Pancreas (tissue), 10 donors: ENCODE results near the gene MRTFB. TPM values are rescaled to one million over a fixed set of nuclear protein-coding genes. Genes with fewer than 3 reads are reported as not detected.

Experiments
- ATAC-seq, 4 donors: fragments of 200-7000 bp; cut with Tn5 transposase; one replicate each; pipeline versions ENCODE4 v1.8.0 to v1.9.1; 2020; ENCODE audit warnings: mild to moderate bottlenecking in 4 of 4, moderate library complexity in 4 of 4
- DNase-seq, 6 donors: peaks; one replicate each; pipeline ENCODE4 v3.0.0-alpha.2; 2020
- FAIRE-seq: peaks from 2 replicates; lab custom pipeline; 2012; peaks lifted over from hg19 to GRCh38; lab: Jason Lieb, UNC
- H3K27ac ChIP-seq, 4 donors: fragments of 200-600 bp; sonication (generic); 1 replicate in 3 of 4; 2 replicates in 1 of 4; pipeline versions ENCODE4 v1.5.0 to v1.8.0; 2020
- H3K27me3 ChIP-seq, 4 donors: fragments of 200-600 bp; one replicate each; pipeline ENCODE4 v1.8.0; 2021
- H3K36me3 ChIP-seq, 3 donors: fragments of 200-600 bp; sonication (generic) in 1 of 3; one replicate each; pipeline versions ENCODE4 v1.5.0 to v1.8.0; 2020 to 2021
- H3K4me1 ChIP-seq, 3 donors: fragments of 200-600 bp; one replicate each; pipeline ENCODE4 v1.8.0; 2021
- H3K4me3 ChIP-seq, 4 donors: fragments of 200-600 bp; sonication (generic) in 2 of 4; one replicate each; pipeline versions ENCODE4 v1.5.0 to v1.8.0; 2020 to 2021
- H3K9me3 ChIP-seq, 4 donors: fragments of 200-600 bp; one replicate each; pipeline ENCODE4 v1.8.0; 2021
- CTCF ChIP-seq, 4 donors: fragments of 200-600 bp; sonication (generic) in 3 of 4; IDR thresholded peaks; one replicate each; pipeline versions ENCODE4 v1.5.0 to v1.8.0; 2021; ENCODE audit warnings: antibody characterized with exemption in 4 of 4
- WGBS, 2 donors: extraction: QIAGEN DNeasy Blood & Tissue Kit; methylation state at CpG; one replicate each; pipeline ENCODE4 v1.1.7; 2013; 5-methylcytosine and 5-hydroxymethylcytosine counted together
- intact Hi-C, 3 donors: fragments of 100-400 bp; cut with DNase I; formaldehyde crosslinking; loops; one replicate each; pipeline versions ENCODE4 v1.11.1 to v1.14.2; 2022
- polyA plus RNA-seq, 2 donors: library from polyadenylated mRNA; stranded (reverse); fragments of 200-250 nt; gene quantifications; one replicate each; pipeline ENCODE4 v1.2.3, GENCODE V29; 2013
- total RNA-seq, 6 donors: library from RNA; stranded (reverse); fragmentation: NEBNext Ultra II Directional in 4 of 6; extraction: Animal tissue kit (Norgen Biotek cat#: 25700) in 4 of 6; gene quantifications; one replicate each; pipeline versions ENCODE4 v1.2.1 to v1.2.4, GENCODE V29; 2021 to 2023
- donor health status: healthy with polysubstance abuse.
- donor health status: DM: no; HTN: no; CAD: no; lungs with moderate emphysema.
- donor health status: DM: no; HTN: no; CAD: no.
- donor health status: control.
- donor health status: control.
- donor health status: Bipolar disorder and iron deficiency.
- donor health status: DM: yes; HTN: yes; CAD: no.
- donor health status: DM: no; HTN: no; CAD: no.
- donor health status: DM: no; HTN: no; CAD: no.
- donor health status: DM: yes; HTN: yes; CAD: no.

Gene MRTFB
- total and polyA plus RNA-seq, 8 donors = 8.7 to 36.6 (median 24.4) TPM

- no peak for FAIRE-seq
- Histone ChIP-seq H3K4me1 (peaks cover 0 to 17% (median 4%) of the 10 kb centered on the region in 3 donors), H3K36me3 (no peaks in the 10 kb centered on the region), H3K9me3 (no peaks in the 10 kb centered on the region), H3K27ac (peak overlapping the region in 2 of 4 donors; percentile 30 to 50), H3K27me3 (no peaks in the 10 kb centered on the region), H3K4me3 (no peak overlapping the region)
- ATAC-seq = peak; percentile 48 to 59 (median 50)
- WGBS, 2 donors = 22 to 30% methylated on average over 4 of the region's 4 CpGs
- no peak for TF ChIP-seq CTCF (IDR thresholded peaks at IDR 0.05)
- intact Hi-C loops = no loop called here
- DNase-seq = no peak
Measured at GRCh38 chr16:14131774-14132695, 60.9 kb downstream of the MRTFB start.

- Histone ChIP-seq H3K27me3 (no peaks in the 10 kb centered on the region), H3K4me1 (peaks cover 0 to 17% (median 4%) of the 10 kb centered on the region in 3 donors), H3K27ac (peak overlapping the region in 2 of 4 donors; percentile 30 to 50), H3K4me3 (no peak overlapping the region), H3K9me3 (no peaks in the 10 kb centered on the region), H3K36me3 (no peaks in the 10 kb centered on the region)
- DNase-seq (no peak), FAIRE-seq (no peak), ATAC-seq (peak in 3 of 4 donors; percentile 47 to 64 (median 56))
- TF ChIP-seq CTCF (IDR thresholded peaks at IDR 0.05) = no peak
- WGBS, 2 donors = 65 to 69% methylated on average over 4 of the region's 4 CpGs
- intact Hi-C loops = no loop called here
Measured at GRCh38 chr16:14132696-14133048, 61.6 kb downstream of the MRTFB start.

- no peak overlapping the region for H3K4me3 ChIP-seq
- no peaks in the 10 kb centered on the region for H3K36me3 ChIP-seq
- intact Hi-C loops = no loop called here
- no peaks in the 10 kb centered on the region for H3K9me3 ChIP-seq
- peaks cover 0 to 17% (median 4%) of the 10 kb centered on the region in 3 donors for H3K4me1 ChIP-seq
- no peak for FAIRE-seq
- WGBS, 2 donors = 85 to 87% methylated on average over 1 of the region's 1 CpG
- H3K27me3 ChIP-seq = no peaks in the 10 kb centered on the region
- no peak for TF ChIP-seq CTCF (IDR thresholded peaks at IDR 0.05)
- no peak for DNase-seq
- ATAC-seq = no peak
- no peak overlapping the region for H3K27ac ChIP-seq
Measured at GRCh38 chr16:14133907-14134306, 62.8 kb downstream of the MRTFB start.

GRCh38 chr16:14135704-14136103 is 64.6 kb downstream of the MRTFB start:
- peaks cover 0 to 17% (median 4%) of the 10 kb centered on the region in 3 donors for H3K4me1 ChIP-seq
- no peak for TF ChIP-seq CTCF (IDR thresholded peaks at IDR 0.05)
- no peak for ATAC-seq
- no peak overlapping the region for H3K27ac ChIP-seq
- no peaks in the 10 kb centered on the region for H3K36me3 ChIP-seq
- no peaks in the 10 kb centered on the region for H3K27me3 ChIP-seq
- no peak overlapping the region for H3K4me3 ChIP-seq
- intact Hi-C loops = no loop called here
- no peak for FAIRE-seq
- DNase-seq = no peak
- no peaks in the 10 kb centered on the region for H3K9me3 ChIP-seq
- WGBS, 2 donors = 96 to 97% methylated on average over 5 of the region's 5 CpGs

- Histone ChIP-seq H3K36me3 (no peaks in the 10 kb centered on the region), H3K4me1 (no peaks in the 10 kb centered on the region), H3K4me3 (no peak overlapping the region), H3K27ac (no peak overlapping the region), H3K9me3 (no peaks in the 10 kb centered on the region), H3K27me3 (no peaks in the 10 kb centered on the region)
- no peak for FAIRE-seq
- DNase-seq = no peak
- WGBS, 2 donors = 97 to 100% methylated on average over 1 of the region's 1 CpG
- intact Hi-C loops = no loop called here
- no peak for TF ChIP-seq CTCF (IDR thresholded peaks at IDR 0.05)
- no peak for ATAC-seq
Measured at GRCh38 chr16:14139872-14140271, 68.8 kb downstream of the MRTFB start.
